ENCODE results near the gene THAP8. TPM values are rescaled to one million over a fixed set of nuclear protein-coding genes. Genes with fewer than 3 reads are reported as not detected.

THAP8 gene, protein sequence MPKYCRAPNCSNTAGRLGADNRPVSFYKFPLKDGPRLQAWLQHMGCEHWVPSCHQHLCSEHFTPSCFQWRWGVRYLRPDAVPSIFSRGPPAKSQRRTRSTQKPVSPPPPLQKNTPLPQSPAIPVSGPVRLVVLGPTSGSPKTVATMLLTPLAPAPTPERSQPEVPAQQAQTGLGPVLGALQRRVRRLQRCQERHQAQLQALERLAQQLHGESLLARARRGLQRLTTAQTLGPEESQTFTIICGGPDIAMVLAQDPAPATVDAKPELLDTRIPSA
- total RNA-seq, result 10 to 100 TPM in 2 of 8 experiments, 1 to 10 TPM in 6; 3.7 to 13.0 (median 6.5) TPM

DNA sequence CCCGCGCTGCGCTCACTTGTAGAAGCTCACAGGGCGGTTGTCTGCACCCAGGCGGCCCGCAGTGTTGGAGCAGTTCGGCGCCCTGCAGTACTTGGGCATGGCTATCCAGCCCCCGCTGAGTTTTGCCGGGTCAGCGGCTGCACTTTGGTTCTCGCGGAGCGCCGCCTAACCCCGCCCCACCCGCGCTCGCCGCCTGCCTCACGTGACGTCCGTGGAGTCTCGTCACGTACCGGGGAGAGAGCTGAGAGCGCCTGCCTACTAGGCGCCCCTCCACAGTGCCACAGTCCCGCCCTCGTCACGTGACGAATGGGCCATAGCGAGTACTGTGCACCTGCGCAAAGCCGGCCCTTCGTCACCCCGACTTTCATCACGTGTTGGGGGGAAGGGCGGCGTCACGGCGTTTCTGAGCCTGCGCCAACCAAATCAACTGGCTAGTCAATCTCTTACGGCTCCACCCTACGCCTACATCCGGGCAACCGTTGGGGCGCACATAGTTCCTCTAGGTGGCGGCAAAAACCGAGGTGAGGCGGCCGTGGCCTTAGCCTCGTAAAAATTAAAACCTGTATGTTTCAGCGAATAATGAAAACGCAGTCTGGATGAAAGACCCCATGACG is at the start of gene THAP8:
Gene THAP8, minus strand, starts transcription at position 167 of the 614 bp plus-strand sequence. Its CDS starts 68 bp downstream, at position 99.
- peak within 1 kb of the TSS; percentile 49 to 88 (median 52) for H3K4me3 ChIP-seq
- WGBS, 10 experiments, result 0% methylated on average over 2 to 4 of the region's 56 CpGs; no CpG with 5 or more reads in 8 of the 10 experiments
- peak; percentile 82 to 91 (median 88) for ATAC-seq (replicated peaks in 6 of 8)
- in situ Hi-C loops (cut with MboI; ENCODE audit: low pct_unique_long_range_greater_than_20kb in 2 of 9, low sequenced_read_pairs in 9 of 9, unreplicated experiment in 9 of 9), result no loop called here
- H3K27ac ChIP-seq, result peak within 1 kb of the TSS; percentile 96 to 97
- H3K4me1 ChIP-seq (replicated peaks in 1 of 2), result peaks cover 3 to 5% of the 10 kb centered on the region in 2 donors

DNA sequence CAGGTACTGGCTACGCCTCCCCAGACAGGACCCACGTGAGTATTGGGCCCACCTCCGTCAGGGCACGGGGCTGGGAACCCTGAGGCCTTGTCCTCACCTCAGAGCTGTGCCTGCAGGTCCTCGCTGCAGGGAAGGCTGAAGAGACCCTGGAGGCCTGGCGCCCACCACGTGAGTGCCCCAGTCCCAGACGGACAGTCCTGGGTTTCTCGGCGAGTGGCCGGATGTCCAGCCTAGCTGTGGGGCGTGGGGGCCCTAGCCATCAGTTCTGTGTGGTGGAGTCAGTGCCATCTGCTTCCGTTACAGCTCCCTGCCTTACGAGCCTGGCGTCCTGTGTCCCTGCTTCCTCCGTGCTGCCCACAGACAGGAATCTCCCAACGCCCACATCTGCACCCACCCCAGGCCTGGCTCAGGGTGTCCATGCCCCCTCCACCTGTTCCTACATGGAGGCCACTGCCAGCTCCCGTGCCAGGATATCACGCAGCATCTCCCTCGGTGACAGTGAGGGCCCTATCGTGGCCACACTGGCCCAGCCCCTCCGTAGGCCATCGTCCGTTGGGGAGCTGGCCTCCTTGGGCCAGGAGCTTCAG is 49.0 kb upstream of the THAP8 start:
- WGBS, 10 experiments, result 96 to 100% (median 100%) methylated on average over 1 to 5 of the region's 24 CpGs; no CpG with 5 or more reads in 7 of the 10 experiments
- in situ Hi-C loops (cut with MboI; ENCODE audit: low pct_unique_long_range_greater_than_20kb in 2 of 9, low sequenced_read_pairs in 9 of 9, unreplicated experiment in 9 of 9), result no loop called here
- no peak for ATAC-seq (replicated peaks in 6 of 8)
- H3K27ac ChIP-seq, result no peak overlapping the region
- H3K4me3 ChIP-seq, result no peak overlapping the region
- no peaks in the 10 kb centered on the region for H3K4me1 ChIP-seq (replicated peaks in 1 of 2)

DNA sequence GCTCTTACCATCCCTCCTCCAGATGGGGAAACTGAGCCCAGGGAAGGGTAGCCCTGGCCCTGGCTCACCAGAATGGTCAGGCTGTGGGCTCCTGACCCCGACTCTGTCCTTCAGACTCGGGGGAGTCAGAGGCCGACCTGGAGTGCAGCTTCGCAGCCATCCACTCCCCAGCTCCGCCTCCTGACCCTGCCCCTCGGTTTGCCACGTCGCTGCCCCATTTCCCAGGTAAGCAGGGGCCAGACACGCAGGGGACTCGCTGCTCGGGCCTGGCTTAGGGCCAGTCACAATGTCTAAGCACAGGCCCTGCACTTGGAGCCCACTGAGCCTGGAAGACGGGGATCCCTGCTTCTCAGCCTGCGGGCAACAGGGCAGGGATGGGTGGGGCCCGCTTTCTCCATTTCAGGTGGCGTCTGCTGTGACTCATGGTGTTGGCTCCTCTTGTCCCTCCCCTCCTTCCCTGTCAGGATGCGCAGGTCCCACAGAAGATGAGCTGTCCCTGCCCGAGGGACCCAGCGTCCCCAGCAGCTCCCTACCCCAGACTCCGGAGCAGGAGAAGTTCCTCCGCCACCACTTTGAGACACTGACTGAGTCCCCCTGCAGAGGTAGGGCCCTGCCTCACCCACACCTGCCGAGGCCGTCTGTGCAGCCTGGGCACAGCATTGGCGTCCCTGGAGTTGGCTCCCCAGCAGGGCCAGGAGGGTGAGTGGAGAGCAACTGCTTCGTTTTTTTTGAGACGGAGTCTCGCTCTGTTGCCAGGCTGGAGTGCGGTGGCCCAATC is 47.7 kb upstream of the THAP8 start:
- in situ Hi-C loops (cut with MboI; ENCODE audit: low pct_unique_long_range_greater_than_20kb in 2 of 9, low sequenced_read_pairs in 9 of 9, unreplicated experiment in 9 of 9), result no loop called here

DNA sequence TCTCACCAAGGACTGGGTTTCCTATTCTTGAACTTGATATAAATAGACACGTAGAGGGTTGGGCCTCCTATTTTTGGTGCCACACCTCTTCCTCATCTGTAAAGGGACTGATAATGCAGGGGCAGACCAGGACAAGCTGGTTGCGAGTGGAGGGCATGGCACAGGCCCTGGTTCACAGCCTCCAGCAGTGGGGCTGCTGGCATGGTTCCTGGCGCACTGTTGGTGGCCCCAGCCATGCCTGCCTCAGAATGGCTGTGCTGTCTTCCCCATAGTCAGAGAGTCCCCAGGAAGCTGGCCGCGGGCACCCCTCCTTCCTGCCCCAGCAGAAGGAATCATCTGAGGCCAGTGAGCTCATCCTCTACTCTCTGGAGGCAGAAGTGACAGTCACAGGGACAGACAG is 46.4 kb upstream of the THAP8 start:
- Histone ChIP-seq H3K4me3 (no peak overlapping the region), H3K4me1 (replicated peaks in 1 of 2) (peaks cover 0 to 7% of the 10 kb centered on the region in 2 donors), H3K27ac (no peak overlapping the region)
- in situ Hi-C loops (cut with MboI; ENCODE audit: low pct_unique_long_range_greater_than_20kb in 2 of 9, low sequenced_read_pairs in 9 of 9, unreplicated experiment in 9 of 9), result no loop called here
- WGBS, 10 experiments, result 71 to 100% (median 100%) methylated on average over 1 to 3 of the region's 5 CpGs; no CpG with 5 or more reads in 5 of the 10 experiments
- no peak for ATAC-seq (replicated peaks in 6 of 8)

More for the DNA sequence above, 47.7 kb upstream of the THAP8 start:
- peak in 1 of 8 experiments; percentile 42 for ATAC-seq (replicated peaks in 6 of 8)
- WGBS, 10 experiments, result 85 to 100% (median 98%) methylated on average over 1 to 7 of the region's 27 CpGs; no CpG with 5 or more reads in 5 of the 10 experiments
- Histone ChIP-seq H3K27ac (no peak overlapping the region), H3K4me3 (no peak overlapping the region), H3K4me1 (replicated peaks in 1 of 2) (peaks cover 0 to 6% of the 10 kb centered on the region in 2 donors)

DNA sequence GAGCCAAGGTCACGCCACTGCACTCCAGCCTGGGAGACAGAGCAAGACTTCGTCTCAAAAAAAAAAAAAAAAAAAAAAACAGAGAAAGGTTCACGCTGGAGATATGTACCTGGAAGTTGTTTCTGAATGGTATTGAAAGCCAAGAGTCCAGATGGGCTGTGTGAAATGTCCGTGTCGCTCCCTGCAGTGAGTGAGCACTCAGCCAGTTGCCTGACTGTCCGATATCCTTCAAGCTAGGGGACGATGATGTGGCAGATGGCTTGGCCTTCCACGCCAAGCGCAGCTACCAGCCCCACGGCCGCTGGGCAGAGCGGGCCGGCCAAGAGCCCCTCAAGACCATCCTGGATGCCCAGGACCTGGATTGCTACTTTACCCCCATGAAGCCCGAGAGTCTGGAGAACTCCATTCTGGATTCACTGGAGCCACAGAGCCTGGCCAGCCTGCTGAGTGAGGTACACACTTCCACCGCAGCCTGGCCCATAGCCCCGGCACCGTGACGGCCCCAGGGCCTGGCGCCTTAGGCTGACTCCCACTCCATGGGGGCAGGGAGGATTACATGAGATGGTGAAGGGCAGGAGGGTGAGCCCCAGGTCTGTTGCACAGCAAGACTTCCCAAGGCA is 45.2 kb upstream of the THAP8 start:
- Histone ChIP-seq H3K4me3 (no peak overlapping the region), H3K4me1 (replicated peaks in 1 of 2) (peaks cover 0 to 7% of the 10 kb centered on the region in 2 donors), H3K27ac (no peak overlapping the region)
- no peak for ATAC-seq (replicated peaks in 6 of 8)
- in situ Hi-C loops (cut with MboI; ENCODE audit: low pct_unique_long_range_greater_than_20kb in 2 of 9, low sequenced_read_pairs in 9 of 9, unreplicated experiment in 9 of 9), result no loop called here
- 60 to 100% (median 97%) methylated on average over 1 to 12 of the region's 19 CpGs for WGBS, 10 experiments

DNA sequence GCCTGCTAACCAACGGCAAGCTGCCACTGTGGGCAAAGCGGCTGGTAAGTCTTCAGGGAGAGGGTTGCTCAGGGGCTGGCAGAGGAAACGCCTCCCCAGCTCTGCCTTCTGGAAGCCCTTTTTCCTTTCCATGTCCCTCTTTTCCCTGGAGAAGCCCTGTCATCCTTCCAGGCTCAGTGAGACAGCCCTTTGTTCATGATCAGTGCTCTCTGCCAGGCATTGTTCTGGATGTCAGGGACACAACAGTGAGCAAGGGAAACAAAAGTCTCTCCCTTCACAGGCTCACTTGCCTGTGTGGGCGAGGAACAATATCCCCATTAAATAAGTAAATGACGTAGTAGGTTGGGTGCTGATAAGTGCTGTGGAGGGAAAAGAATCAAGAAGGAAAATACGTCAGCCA is 43.0 kb upstream of the THAP8 start:
- in situ Hi-C loops (cut with MboI; ENCODE audit: low pct_unique_long_range_greater_than_20kb in 2 of 9, low sequenced_read_pairs in 9 of 9, unreplicated experiment in 9 of 9), result no loop called here
- Histone ChIP-seq H3K27ac (peak overlapping the region; percentile 52 to 86), H3K4me3 (no peak overlapping the region), H3K4me1 (replicated peaks in 1 of 2) (peaks cover 0 to 7% of the 10 kb centered on the region in 2 donors)
- peak in 5 of 8 experiments; percentile 82 to 92 (median 87) for ATAC-seq (replicated peaks in 6 of 8)
- WGBS, 10 experiments, result 38 to 100% (median 75%) methylated on average over 1 to 4 of the region's 6 CpGs; no CpG with 5 or more reads in 2 of the 10 experiments

DNA sequence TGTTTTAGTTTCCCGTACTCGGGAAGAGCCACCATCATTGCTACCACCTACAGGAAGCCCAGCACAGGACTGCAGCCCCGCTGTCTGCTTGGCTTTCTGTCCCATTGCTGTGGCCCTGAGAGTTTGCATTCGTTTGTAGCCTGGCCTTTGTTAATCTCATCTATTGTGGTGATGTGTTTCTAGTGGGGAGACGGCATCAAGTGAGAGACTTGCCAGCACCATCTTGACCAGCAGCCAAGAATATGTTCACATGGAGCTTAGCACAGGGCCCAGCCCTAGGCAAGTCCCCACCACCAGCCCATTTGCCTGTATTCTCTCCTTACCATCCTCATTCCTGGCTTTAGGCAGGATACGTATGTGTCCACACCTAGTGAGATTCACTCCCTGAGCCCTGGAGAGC is 39.6 kb upstream of the THAP8 start:
- Histone ChIP-seq H3K27ac (no peak overlapping the region), H3K4me1 (replicated peaks in 1 of 2) (peaks cover 0 to 7% of the 10 kb centered on the region in 2 donors), H3K4me3 (no peak overlapping the region)
- in situ Hi-C loops (cut with MboI; ENCODE audit: low pct_unique_long_range_greater_than_20kb in 2 of 9, low sequenced_read_pairs in 9 of 9, unreplicated experiment in 9 of 9), result no loop called here
- 33 to 100% (median 100%) methylated on average over 1 to 4 of the region's 6 CpGs; no CpG with 5 or more reads in 5 of the 10 experiments for WGBS, 10 experiments
- no peak for ATAC-seq (replicated peaks in 6 of 8)

DNA sequence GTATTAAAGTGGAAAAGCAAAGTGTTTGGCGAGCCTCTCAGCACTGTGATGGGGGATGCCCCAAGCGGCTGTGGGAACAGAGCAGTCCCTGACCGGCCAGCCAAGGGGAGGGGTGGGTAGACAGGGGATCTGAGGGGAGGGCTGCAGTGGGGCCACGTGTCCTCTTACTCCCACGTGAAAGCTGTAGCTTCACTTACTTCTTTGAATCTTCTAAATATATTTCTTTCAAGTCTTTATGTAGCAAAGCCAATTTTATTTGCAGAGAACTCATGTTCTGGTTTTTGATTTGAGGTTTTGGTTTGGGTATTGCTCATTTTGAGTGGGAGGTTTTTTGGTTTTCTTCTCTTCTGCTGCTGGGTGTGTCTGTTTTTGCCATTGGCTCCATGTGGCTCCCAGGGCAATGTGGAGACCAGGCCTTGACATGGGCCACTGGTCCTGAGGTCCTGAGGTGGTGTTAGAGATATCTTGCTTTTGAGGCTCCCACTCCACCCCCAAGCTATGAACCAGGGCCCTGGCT is 39.1 kb upstream of the THAP8 start:
- no peak overlapping the region for H3K27ac ChIP-seq
- ATAC-seq (replicated peaks in 6 of 8), result no peak
- H3K4me3 ChIP-seq, result no peak overlapping the region
- in situ Hi-C loops (cut with MboI; ENCODE audit: low pct_unique_long_range_greater_than_20kb in 2 of 9, low sequenced_read_pairs in 9 of 9, unreplicated experiment in 9 of 9), result no loop called here
- H3K4me1 ChIP-seq (replicated peaks in 1 of 2), result peaks cover 0 to 7% of the 10 kb centered on the region in 2 donors
- 40 to 100% (median 90%) methylated on average over 1 to 2 of the region's 5 CpGs; no CpG with 5 or more reads in 4 of the 10 experiments for WGBS, 10 experiments

DNA sequence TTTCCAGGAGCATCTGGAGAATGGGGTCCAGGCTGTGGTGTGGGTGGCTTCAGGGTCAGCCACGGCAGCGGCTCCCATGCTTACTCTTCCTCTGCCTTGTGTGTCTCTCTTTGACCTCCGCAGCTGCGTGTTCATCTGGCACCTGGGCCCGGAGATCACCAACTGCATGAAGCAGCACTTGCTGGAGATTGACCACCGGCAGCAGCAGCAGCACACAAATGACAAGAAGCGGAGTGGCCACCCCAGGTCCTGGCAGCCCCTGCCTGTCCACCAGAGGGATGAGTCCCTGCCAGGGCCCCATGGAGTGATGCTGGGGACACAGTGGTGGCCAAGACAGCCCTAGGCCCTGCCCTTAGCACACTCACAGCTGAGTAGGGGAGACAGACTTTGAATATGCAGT is 38.5 kb upstream of the THAP8 start:
- no peak overlapping the region for H3K4me3 ChIP-seq
- WGBS, 10 experiments, result 92 to 100% (median 98%) methylated on average over 2 to 5 of the region's 7 CpGs; no CpG with 5 or more reads in 4 of the 10 experiments
- ATAC-seq (replicated peaks in 6 of 8), result no peak
- in situ Hi-C loops (cut with MboI; ENCODE audit: low pct_unique_long_range_greater_than_20kb in 2 of 9, low sequenced_read_pairs in 9 of 9, unreplicated experiment in 9 of 9), result no loop called here
- H3K4me1 ChIP-seq (replicated peaks in 1 of 2), result peaks cover 0 to 7% of the 10 kb centered on the region in 2 donors
- H3K27ac ChIP-seq, result no peak overlapping the region

DNA sequence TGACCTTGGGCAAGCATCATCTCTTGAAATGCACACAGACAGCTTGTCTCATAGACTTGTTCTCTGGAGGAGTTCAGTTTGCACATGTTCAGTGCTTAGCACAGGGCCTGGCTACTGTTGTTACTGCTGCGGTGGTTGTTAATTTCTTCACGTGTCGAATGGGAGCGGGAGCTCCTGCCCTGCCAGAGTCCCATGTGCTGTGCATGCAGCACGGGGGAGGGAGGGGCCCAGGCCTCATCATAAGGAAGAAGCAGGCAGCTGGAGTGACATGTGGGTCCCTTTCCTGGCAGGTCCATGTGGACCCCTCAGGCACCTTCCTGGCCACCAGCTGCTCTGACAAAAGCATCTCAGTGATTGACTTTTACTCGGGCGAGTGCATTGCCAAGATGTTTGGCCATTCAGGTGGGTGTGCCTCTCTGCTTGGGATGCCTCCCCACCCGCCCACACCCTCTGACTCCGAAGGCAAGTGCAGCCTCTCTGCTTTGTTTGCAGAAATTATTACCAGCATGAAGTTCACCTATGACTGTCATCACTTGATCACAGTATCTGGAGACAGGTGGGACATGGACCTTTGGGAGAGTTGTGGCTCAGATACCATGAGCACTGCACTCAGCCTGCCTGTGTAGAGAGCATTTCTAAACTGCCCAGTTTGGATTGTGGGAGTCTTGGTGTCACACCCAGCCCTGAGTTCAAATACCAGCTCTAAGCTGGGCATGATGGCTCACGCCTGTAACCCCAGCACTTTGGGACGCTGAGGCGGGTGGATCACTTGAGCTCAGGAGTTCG is 37.0 kb upstream of the THAP8 start:
- peak in 4 of 8 experiments; percentile 3 to 98 (median 90) for ATAC-seq (replicated peaks in 6 of 8)
- no peak overlapping the region for H3K27ac ChIP-seq
- H3K4me1 ChIP-seq (replicated peaks in 1 of 2), result no peaks in the 10 kb centered on the region
- H3K4me3 ChIP-seq, result no peak overlapping the region
- in situ Hi-C loops (cut with MboI; ENCODE audit: low pct_unique_long_range_greater_than_20kb in 2 of 9, low sequenced_read_pairs in 9 of 9, unreplicated experiment in 9 of 9), result no loop called here
- 60 to 100% (median 87%) methylated on average over 1 to 6 of the region's 13 CpGs; no CpG with 5 or more reads in 5 of the 10 experiments for WGBS, 10 experiments

DNA sequence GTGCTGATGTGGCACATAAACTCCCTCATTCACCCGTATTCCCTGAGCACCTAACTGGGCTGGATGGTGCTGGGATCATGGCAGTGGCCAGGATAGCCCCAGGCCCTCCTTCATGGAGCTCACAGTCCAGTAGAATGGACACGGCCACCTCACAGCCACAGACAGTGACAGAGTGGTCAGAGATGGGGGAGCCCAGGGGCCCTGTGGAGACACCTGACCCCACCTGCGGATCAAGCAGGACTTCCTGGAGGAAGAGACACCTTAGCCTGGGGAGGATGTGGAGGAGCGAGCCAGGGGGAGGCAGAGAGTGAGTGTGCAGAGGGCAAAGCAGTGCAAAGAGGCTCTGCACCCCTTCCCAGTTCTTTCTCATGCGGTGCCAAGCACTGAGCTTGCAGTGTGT is 35.8 kb upstream of the THAP8 start:
- H3K4me1 ChIP-seq (replicated peaks in 1 of 2), result no peaks in the 10 kb centered on the region
- WGBS, 10 experiments, result 80 to 100% (median 100%) methylated on average over 1 to 2 of the region's 5 CpGs; no CpG with 5 or more reads in 7 of the 10 experiments
- in situ Hi-C loops (cut with MboI; ENCODE audit: low pct_unique_long_range_greater_than_20kb in 2 of 9, low sequenced_read_pairs in 9 of 9, unreplicated experiment in 9 of 9), result no loop called here
- no peak for ATAC-seq (replicated peaks in 6 of 8)
- H3K27ac ChIP-seq, result no peak overlapping the region
- H3K4me3 ChIP-seq, result no peak overlapping the region

Measured in motor neuron (in vitro differentiated cells).